Spleen (tissue), 11 donors: ENCODE measurements around the gene DCAF7. TPM values are rescaled to one million over a fixed set of nuclear protein-coding genes. Genes with fewer than 3 reads are reported as not detected.

Source experiments
- DNase-seq: peaks from one replicate; pipeline ENCODE4 v3.0.0-alpha.2; 2020
- H3K27ac ChIP-seq, 8 donors: fragments of 200-600 bp; sonication (generic) in 7 of 8; 1 replicate in 4 of 8; 2 replicates in 4 of 8; pipeline versions ENCODE4 v1.5.0 to v1.8.0; 2016 to 2021; ENCODE audit warnings: inconsistent platforms in 4 of 8, mild to moderate bottlenecking in 4 of 8, moderate library complexity in 1 of 8
- H3K27me3 ChIP-seq, 7 donors: fragments of 200-600 bp; sonication (generic) in 6 of 7; replicated peaks in 1 of 7; 1 replicate in 4 of 7; 2 replicates in 3 of 7; pipeline versions ENCODE4 v1.5.0 to v1.8.0; 2016 to 2021; ENCODE audit warnings: inconsistent platforms in 3 of 7, mild to moderate bottlenecking in 1 of 7
- H3K36me3 ChIP-seq, 6 donors: fragments of 200-600 bp; sonication (generic) in 5 of 6; 1 replicate in 4 of 6; 2 replicates in 2 of 6; pipeline versions ENCODE4 v1.5.0 to v1.8.0; 2016 to 2021; ENCODE audit warnings: inconsistent platforms in 2 of 6
- H3K4me1 ChIP-seq, 6 donors: fragments of 200-600 bp; sonication (generic) in 5 of 6; 1 replicate in 3 of 6; 2 replicates in 3 of 6; pipeline versions ENCODE4 v1.5.0 to v1.8.0; 2016 to 2021; ENCODE audit warnings: inconsistent platforms in 3 of 6
- H3K4me3 ChIP-seq, 8 donors: fragments of 200-600 bp; sonication (generic) in 7 of 8; 1 replicate in 4 of 8; 2 replicates in 4 of 8; pipeline versions ENCODE4 v1.5.0 to v1.8.0; 2016 to 2021; ENCODE audit warnings: inconsistent platforms in 4 of 8, mild to moderate bottlenecking in 4 of 8, moderate library complexity in 2 of 8
- H3K9me3 ChIP-seq, 8 donors: fragments of 200-600 bp; sonication (generic) in 7 of 8; 1 replicate in 4 of 8; 2 replicates in 4 of 8; pipeline versions ENCODE4 v1.5.0 to v1.8.0; 2016 to 2021; ENCODE audit warnings: inconsistent platforms in 4 of 8
- POLR2A ChIP-seq, 3 donors: fragments of 450-650 bp; IDR thresholded peaks; one replicate each; pipeline ENCODE4 v1.5.1; 2017; ENCODE audit warnings: antibody characterized with exemption in 3 of 3, mild to moderate bottlenecking in 1 of 3
- POLR2AphosphoS5 ChIP-seq, 3 donors: sonication (generic); formaldehyde crosslinking; IDR thresholded peaks; one replicate each; pipeline ENCODE4 v1.5.1; 2017; ENCODE audit warnings: antibody characterized with exemption in 3 of 3
- WGBS, 5 donors: extraction: QIAGEN DNeasy Blood & Tissue Kit in 3 of 5; methylation state at CpG; one replicate each; pipeline versions ENCODE4 v1.1.5 to v1.1.7; 2013 to 2018; 5-methylcytosine and 5-hydroxymethylcytosine counted together
- intact Hi-C: fragments of 100-400 bp; cut with DNase I; formaldehyde crosslinking; loops from one replicate; pipeline ENCODE4 v1.15.0; 2023; ENCODE audit warnings: low total_unique reads
- polyA plus RNA-seq, 3 donors: library from polyadenylated mRNA; stranded (reverse); fragments of 200-250 nt; gene quantifications; one replicate each; pipeline ENCODE4 v1.2.1, GENCODE V29; 2013
- total RNA-seq, 7 donors: library from RNA; depleted of rRNA in 3 of 7; stranded (reverse); fragments of >200 nt in 3 of 7; fragmentation: NEBNext Ultra II Directional in 4 of 7; extraction: Animal tissue kit (Norgen Biotek cat#: 25700) in 4 of 7; gene quantifications; one replicate each; pipeline versions ENCODE4 v1.1.0 to v1.2.1, GENCODE V29; 2016 to 2021
- TF ChIP-seq, protein P1 (sequence below), 11 experiments: fragments of 200-600 bp in 7 of 11; fragments of 450-650 bp in 4 of 11; sonication (generic) in 4 of 11; IDR thresholded peaks in 8 of 11; conservative IDR thresholded peaks in 3 of 11; 1 replicate in 7 of 11; 2 replicates in 4 of 11; pipeline versions ENCODE4 v1.4.0 to v1.8.0; 2016 to 2021; ENCODE audit warnings: antibody characterized with exemption in 11 of 11, inconsistent platforms in 4 of 11, mild to moderate bottlenecking in 1 of 11
- donor health status: healthy with polysubstance abuse.
- donor health status: DM: no; HTN: no; CAD: no; lungs with moderate emphysema.
- donor health status: DM: no; HTN: no; CAD: no.
- donor health status: Bipolar disorder and iron deficiency.
- donor health status: healthy.
- donor health status: DM: no; HTN: no; CAD: no.
- donor health status: DM: yes; HTN: yes; CAD: no.

Gene DCAF7
- total and polyA plus RNA-seq, 10 donors, result 15.9 to 87.5 (median 54.7) TPM

DNA sequence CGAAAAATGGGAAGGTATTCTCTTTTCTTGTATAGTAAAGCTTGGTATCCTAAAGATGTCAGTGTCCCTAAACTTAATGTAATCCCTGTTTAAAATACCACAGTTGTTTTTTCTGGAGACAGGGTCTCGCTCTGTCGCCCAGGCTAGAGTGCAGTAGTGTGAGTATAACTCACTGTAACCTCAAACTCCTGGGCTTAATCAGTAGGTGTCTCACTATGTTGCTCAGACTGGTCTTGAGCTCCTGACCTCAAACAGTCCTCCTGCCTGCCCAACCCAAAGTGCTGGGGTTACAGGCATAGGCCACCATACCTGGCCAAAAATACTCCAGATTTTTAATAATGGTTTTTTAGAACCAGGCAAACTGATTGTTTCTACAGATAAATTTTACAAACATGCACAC, 8.2 kb downstream of the DCAF7 start:
- Histone ChIP-seq H3K27ac (no peak overlapping the region), H3K4me1 (peaks cover 22 to 95% (median 49%) of the 10 kb centered on the region in 6 donors), H3K4me3 (no peak overlapping the region), H3K36me3 (peaks cover 0 to 11% (median 0%) of the 10 kb centered on the region in 6 donors), H3K9me3 (no peaks in the 10 kb centered on the region), H3K27me3 (no peaks in the 10 kb centered on the region)
- no peak for DNase-seq
- WGBS, 5 donors, result 74 to 96% (median 95%) methylated on average over 3 of the region's 3 CpGs
- TF ChIP-seq, protein P1, sequence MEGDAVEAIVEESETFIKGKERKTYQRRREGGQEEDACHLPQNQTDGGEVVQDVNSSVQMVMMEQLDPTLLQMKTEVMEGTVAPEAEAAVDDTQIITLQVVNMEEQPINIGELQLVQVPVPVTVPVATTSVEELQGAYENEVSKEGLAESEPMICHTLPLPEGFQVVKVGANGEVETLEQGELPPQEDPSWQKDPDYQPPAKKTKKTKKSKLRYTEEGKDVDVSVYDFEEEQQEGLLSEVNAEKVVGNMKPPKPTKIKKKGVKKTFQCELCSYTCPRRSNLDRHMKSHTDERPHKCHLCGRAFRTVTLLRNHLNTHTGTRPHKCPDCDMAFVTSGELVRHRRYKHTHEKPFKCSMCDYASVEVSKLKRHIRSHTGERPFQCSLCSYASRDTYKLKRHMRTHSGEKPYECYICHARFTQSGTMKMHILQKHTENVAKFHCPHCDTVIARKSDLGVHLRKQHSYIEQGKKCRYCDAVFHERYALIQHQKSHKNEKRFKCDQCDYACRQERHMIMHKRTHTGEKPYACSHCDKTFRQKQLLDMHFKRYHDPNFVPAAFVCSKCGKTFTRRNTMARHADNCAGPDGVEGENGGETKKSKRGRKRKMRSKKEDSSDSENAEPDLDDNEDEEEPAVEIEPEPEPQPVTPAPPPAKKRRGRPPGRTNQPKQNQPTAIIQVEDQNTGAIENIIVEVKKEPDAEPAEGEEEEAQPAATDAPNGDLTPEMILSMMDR (IDR thresholded peaks at IDR 0.05 in 8 of 11, conservative IDR thresholded peaks at IDR 0.05 in 3 of 11), result no peak
- TF ChIP-seq POLR2A (IDR thresholded peaks at IDR 0.05) (no peak), POLR2AphosphoS5 (IDR thresholded peaks at IDR 0.05) (no peak)
- intact Hi-C loops, result no loop called here

GRCh38 chr17:63561819-63562218, 11.5 kb downstream of the DCAF7 start:
- no peak overlapping the region for H3K4me3 ChIP-seq
- TF ChIP-seq, protein P1 (IDR thresholded peaks at IDR 0.05 in 8 of 11, conservative IDR thresholded peaks at IDR 0.05 in 3 of 11), result no peak
- no peak for TF ChIP-seq POLR2AphosphoS5 (IDR thresholded peaks at IDR 0.05)
- no peak for TF ChIP-seq POLR2A (IDR thresholded peaks at IDR 0.05)
- H3K4me1 ChIP-seq, result peaks cover 0 to 69% (median 18%) of the 10 kb centered on the region in 6 donors
- no peak for DNase-seq
- no peaks in the 10 kb centered on the region for H3K27me3 ChIP-seq
- H3K9me3 ChIP-seq, result no peaks in the 10 kb centered on the region
- H3K36me3 ChIP-seq, result peaks cover 0 to 11% (median 0%) of the 10 kb centered on the region in 6 donors
- intact Hi-C loops, result no loop called here
- no peak overlapping the region for H3K27ac ChIP-seq

DNA sequence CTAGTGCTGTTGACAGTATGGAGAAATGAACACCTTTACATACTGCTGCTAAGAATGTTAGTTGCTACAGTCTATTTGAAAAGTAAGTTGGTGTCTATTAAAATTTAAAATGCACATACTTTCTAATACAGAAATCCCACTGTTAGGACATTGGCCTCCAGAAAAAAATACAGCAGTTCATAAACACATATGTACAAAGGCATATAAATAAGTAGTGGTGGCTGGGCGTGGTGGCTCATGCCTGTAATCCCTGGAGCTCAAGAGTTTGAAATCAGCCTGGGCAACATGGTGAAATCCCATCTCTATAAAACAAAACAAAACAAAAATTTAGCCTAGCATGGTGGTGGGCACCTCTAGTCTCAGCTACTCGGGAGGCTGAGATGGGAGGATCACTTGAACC, 13.1 kb downstream of the DCAF7 start:
- WGBS, 5 donors, result 97 to 100% (median 98%) methylated on average over 2 of the region's 2 CpGs
- H3K4me1 ChIP-seq, result peaks cover 0 to 67% (median 14%) of the 10 kb centered on the region in 6 donors
- H3K9me3 ChIP-seq, result no peaks in the 10 kb centered on the region
- peaks cover 0 to 9% (median 0%) of the 10 kb centered on the region in 6 donors for H3K36me3 ChIP-seq
- H3K27ac ChIP-seq, result no peak overlapping the region
- intact Hi-C loops, result no loop called here
- DNase-seq, result no peak
- H3K27me3 ChIP-seq, result no peaks in the 10 kb centered on the region
- TF ChIP-seq POLR2AphosphoS5 (IDR thresholded peaks at IDR 0.05) (no peak), POLR2A (IDR thresholded peaks at IDR 0.05) (no peak)
- TF ChIP-seq, protein P1 (IDR thresholded peaks at IDR 0.05 in 8 of 11, conservative IDR thresholded peaks at IDR 0.05 in 3 of 11), result no peak
- H3K4me3 ChIP-seq, result no peak overlapping the region

GRCh38 chr17:63564562-63564961, 14.3 kb downstream of the DCAF7 start:
- H3K36me3 ChIP-seq, result peaks cover 0 to 19% (median 0%) of the 10 kb centered on the region in 6 donors
- no peak overlapping the region for H3K4me3 ChIP-seq
- WGBS, 5 donors, result 93 to 97% (median 97%) methylated on average over 5 of the region's 5 CpGs
- H3K4me1 ChIP-seq, result peaks cover 0 to 68% (median 13%) of the 10 kb centered on the region in 6 donors
- no peaks in the 10 kb centered on the region for H3K9me3 ChIP-seq
- H3K27ac ChIP-seq, result no peak overlapping the region
- intact Hi-C loops, result no loop called here
- H3K27me3 ChIP-seq, result no peaks in the 10 kb centered on the region
- TF ChIP-seq POLR2AphosphoS5 (IDR thresholded peaks at IDR 0.05), result no peak
- TF ChIP-seq POLR2A (IDR thresholded peaks at IDR 0.05), result no peak
- TF ChIP-seq, protein P1 (IDR thresholded peaks at IDR 0.05 in 8 of 11, conservative IDR thresholded peaks at IDR 0.05 in 3 of 11), result no peak
- no peak for DNase-seq
